NT2/D1 (cell line): Measurements from ENCODE around the gene EML4.

Experiments
- SUZ12 ChIP-seq: IDR thresholded peaks from 2 replicates; pipeline ENCODE4 v1.6.1; 2011; ENCODE audit not compliant: insufficient read length, insufficient read depth; ENCODE audit errors: extremely low read depth
- YY1 ChIP-seq: IDR thresholded peaks from 2 replicates; pipeline ENCODE4 v1.6.1; 2011; ENCODE audit not compliant: insufficient read length, insufficient read depth
- ZNF274 ChIP-seq: IDR thresholded peaks from 2 replicates; pipeline ENCODE4 v1.6.1; 2011; ENCODE audit warnings: mild to moderate bottlenecking, low read depth, low read length

DNA sequence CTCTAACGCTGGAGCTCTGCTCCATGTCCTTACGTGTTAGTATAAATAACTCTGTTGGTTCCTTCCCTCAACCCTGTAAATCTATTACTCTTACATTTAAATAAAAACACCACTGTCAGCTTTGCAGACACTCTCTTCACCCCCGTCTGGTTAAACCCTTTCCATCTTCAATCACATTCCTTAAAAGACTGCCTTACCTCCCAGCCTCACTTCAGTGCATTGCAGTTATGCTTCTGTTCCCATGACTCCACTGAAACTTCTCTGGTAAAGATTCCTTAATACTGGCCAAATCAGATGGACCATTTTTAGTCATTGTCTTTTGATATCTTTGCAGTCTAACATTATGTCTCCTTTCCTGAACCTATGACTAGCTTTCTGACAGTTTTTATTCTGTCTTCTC, 61.7 kb downstream of the EML4 start:
- no peak for TF ChIP-seq ZNF274
- no peak for TF ChIP-seq SUZ12
- TF ChIP-seq YY1: no peak
